Head of caudate nucleus (tissue), 42 donors: ENCODE results near the gene BCAR3.
"Not testable (repeated sequence)": the region's sequence is repeated elsewhere in the genome, so short reads cannot be mapped to it uniquely, and the experiment has no call there.

Source experiments
- DNase-seq, 42 donors: peaks; one replicate each; pipeline versions ENCODE4 v3.0.0 to v3.0.0-alpha.2; 2020 to 2021; ENCODE audit warnings: mixed read lengths in 7 of 42
- intact Hi-C: fragments of 100-400 bp; cut with DNase I; formaldehyde crosslinking; loops from one replicate; pipeline ENCODE4 v1.15.0; 2022

The BCAR3 gene

DNA sequence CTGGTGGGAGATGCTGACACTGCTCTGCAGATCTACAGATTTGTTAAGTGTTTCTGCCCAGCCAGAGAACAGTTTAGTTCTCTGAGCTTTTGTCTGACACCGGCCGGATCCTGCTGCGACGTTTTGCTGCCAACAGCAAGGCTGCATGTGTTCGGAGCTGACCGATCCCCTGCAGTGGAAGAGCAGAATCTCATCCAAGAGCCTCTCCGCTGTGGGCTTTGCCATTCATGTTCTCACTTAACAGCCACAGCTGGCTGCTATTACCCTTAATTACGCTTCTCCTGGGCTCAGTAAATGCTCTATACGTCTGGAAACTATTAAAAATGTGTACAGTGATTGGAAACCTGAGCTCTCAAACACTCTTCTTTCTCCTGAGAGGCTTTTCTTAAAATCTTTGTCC, 105.3 kb downstream of the BCAR3 start:
- intact Hi-C loops: no loop called here
- peak in 16 of 42 donors; percentile 32 to 81 (median 52) for DNase-seq

DNA sequence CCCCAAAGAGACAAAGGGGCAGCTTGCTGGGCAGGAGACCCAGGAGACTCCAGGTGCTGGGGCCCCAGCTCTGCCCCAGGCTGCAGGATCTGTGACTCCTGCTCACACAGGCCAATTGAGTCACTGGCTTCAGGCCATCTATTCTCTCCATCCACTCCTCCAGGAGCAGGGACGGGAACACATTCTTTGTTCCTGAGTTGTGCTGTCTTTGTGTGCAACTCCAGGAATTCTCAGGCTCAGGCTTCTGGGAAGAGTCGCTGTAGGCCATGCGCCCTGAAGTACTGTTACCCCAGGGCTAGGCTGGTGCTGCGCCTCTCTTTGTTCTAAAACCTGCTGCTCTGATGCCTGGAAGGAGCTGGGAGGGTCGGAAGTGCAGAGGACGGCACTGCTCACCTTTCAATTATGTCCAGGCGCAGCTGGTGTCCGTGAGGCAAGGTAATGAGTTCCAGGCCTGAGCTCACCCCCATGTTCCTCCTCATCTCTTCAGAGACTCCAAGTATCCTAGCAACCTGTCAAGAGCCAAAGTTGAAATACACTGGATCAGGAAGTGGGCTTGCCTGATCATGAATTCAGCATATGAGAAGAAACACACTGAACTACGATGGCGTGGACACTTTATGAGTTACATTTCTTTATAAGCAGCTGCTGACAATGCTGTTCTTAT, 105.9 kb downstream of the BCAR3 start:
- intact Hi-C loops: no loop called here
- peak in 1 of 42 donors; percentile 29 for DNase-seq

DNA sequence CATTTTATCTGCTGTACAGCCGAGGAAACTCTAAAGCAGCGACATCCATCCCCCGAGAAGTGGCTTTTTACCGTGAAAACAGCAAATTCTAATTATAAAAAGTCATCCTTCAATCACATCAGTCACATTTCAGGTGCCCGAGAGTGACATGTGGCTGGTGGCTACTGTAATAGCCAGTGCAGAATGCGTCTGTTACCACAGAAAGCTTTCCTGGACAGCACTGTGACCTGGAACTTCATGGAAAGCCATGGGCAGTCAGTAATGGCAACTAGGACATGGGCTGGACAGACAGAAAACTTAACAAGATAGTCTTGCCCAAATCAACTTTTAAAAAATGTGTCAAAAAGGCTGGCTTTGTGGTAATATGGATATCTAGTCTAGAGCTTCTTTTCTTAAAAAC, 106.6 kb downstream of the BCAR3 start:
- no peak for DNase-seq
- intact Hi-C loops: no loop called here

DNA sequence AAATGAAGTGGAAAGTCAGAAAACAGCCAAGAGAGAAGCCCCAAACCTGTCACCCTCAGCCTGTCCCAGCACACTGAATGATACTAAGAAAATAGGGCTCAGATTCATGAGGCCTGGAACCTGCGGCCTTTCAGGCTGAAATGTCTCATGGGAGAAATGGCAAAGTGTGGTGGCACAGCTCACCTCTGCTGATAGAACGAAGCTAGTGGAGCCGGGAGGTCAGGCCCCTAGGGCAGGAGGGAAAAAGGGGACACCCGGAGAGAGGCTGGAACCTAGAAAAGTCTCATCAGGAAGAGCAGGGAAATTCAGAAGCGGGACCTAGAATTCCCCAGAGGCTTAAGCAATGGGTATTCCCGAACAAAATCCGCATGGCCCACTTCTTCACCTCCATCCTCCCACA, 107.1 kb downstream of the BCAR3 start:
- DNase-seq: no peak
- intact Hi-C loops: no loop called here

DNA sequence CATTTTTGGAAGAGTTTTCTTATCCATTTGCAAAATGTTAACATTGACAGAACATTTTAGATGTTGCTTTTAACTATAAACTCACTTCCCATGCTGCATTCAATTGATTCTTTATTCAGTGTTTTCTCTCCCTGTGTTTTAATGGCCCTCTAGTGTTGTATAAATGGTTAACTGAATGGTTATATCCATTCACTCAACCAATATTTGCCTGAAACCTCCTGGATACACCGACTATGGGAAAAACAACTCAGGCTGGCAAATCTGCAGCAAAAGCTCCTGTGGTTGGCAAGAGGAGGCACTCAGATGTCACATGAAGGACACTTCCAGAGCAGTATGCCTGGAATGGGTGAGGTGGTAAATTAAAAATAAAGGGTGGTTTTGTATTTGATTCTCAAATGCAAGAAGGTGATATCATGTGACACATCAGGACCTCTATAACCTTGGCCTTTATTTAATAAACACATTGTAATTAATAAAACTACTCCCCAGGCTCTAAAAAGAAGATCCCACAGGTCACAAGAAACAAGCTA, 107.6 kb downstream of the BCAR3 start:
- DNase-seq: no peak
- intact Hi-C loops: no loop called here

DNA sequence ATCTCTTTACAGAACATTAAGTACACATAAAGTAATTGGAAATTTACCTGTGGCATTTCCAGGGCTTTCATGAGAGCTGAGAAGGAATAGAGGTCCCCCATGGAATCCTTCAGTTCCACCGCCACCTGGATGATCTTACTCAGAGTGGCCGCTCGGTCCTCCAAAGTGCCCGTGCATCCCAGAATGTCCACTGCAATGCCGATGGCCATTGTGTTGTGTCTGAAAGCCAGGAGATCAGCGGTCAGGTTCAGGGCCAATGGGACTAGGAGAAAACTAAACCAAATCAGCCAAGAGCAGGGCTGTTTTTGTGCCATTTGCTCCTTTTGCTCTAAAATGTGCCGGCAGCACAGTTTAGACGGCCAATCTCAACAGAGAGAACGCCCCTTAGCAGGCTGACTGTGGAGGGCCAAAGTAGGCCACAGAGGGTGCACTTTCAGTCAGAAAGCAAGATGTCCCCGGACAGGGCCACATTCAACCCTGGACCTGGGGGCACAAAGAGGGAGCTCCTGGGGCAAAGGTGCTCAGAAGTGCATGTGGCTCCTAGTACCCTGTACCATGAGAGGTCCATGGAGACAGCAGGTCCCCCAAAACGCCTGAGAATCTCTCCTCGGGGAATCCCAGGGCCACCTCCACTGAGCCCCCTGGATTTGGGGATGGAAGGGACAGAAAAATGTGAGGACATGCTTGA, 109.9 kb downstream of the BCAR3 start:
- intact Hi-C loops: no loop called here
- DNase-seq: peak in 1 of 42 donors; percentile 15

DNA sequence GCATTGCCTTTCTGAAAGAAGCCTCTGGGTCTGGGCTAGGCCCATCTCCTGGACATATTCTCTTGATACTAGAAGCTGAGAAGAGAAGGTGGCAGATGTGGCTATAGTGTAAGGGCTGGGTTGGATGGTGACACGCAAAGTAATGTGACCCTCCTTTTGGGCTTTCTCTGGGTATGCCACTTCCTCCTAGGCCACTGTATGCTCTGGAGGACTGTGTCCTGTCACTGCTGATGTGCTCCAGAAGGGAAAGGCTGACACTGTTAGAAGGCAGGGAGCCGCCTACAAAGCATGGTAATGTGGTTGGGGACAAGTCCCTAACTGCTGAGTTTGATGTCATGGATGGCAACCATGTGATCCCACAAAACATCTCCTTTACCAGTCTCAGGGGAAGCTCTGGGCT, 112.1 kb downstream of the BCAR3 start:
- peak in 1 of 42 donors; percentile 11 for DNase-seq
- intact Hi-C loops: no loop called here

DNA sequence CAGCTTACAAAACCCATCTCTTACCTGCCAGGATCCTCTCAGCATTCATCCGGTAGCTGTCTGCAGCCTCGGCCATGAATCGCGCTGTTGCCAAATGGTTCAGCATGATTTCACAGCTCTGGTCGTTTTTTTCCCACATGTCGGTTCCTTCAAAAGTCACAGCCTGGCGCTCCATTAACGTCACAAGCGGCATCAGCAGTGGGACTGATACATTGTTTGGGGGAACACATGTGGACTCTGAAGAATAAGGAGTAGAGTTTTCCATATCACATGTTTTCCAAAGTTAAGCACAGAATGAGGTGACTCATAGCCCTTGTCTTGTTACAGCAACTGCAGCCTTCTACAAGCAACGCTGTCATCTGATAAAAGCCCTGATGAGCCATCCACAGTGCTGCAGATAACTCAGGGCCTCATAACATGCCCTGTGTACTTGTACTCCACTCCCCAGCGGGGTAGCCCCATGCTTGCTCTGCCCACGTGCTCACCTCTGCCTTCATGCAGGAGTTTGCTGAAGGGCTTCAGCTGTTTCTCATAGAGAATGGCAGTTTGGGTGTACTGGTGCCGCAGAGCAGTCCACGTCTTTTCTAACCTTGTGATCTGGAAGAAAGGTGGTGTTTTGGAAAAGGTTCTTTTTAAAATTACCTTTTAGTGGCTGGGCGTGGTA, 114.2 kb downstream of the BCAR3 start:
- peak in 21 of 42 donors; percentile 32 to 76 (median 52) for DNase-seq
- intact Hi-C loops: no loop called here

DNA sequence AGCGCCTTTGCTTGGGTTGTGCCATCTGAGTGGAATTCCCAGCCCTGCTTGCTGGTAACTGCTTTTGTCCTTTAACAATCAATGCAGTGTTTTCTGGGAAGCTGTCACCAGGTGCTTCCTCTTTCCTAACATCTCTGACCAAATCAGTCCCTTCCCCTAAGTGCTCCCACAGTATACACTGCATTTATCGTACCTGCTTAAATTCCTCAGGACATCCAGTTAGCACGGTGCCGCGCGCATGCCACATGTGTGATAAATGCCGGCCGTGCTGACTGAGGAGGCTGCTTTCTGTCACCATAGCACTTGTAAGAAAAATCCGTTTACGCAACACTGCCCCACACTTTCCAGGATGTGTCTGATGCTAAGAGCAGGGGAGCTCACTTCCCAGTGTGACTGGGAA, 115.4 kb downstream of the BCAR3 start:
- intact Hi-C loops: no loop called here
- no peak for DNase-seq

DNA sequence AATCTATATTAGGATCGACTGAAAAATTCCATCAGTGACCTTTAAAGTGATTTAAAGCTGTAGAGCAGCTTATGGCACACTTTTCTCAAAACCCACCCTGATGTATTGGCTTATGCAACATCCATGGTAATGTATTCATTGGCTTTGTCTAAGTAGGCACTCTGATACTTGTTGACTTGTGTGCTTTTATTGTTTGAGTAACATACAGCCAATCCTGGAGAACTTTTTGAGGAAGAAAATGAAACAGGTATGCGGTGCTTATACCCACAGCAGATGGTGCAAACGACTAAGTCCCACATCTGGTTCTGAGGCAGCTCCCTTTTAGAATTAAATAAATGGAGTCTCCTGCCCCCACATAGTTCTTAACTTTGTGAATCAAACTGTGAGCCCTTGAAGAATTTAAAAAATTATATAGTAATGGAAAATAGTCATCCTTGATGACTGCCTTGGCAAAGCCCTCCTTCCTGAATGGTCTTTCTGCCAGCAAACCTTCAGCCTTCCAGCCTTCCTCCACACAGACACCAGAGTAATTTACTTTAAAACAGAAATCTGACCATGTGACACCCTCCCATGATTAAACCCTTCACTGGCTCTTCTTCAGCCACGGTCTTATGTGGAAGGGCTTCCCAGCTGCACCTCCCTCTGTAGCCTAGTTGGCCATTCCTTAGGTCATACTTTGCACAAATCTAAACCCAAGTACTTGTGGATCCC, 116.0 kb downstream of the BCAR3 start:
- DNase-seq: no peak
- intact Hi-C loops: no loop called here

DNA sequence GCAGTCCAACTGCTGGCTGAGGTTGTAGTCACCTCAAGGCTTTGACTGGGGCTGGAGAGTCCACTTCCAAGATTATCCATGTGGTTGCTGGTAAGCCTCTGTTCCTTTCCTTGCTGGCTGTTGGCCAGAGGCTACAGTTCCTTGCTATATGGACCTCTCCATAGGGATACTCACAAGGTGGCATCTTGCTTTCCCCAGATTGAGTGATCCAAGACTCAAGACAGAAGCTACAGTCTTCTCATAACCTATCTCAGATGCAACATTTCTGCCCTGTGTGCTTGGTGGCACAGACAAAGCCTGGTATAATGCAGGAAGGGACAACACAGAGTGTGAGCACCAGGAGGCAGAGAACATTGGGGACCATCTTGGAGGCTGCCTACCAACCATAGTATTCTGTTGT, 121.9 kb downstream of the BCAR3 start:
- DNase-seq: no peak
- intact Hi-C loops: loop anchor here (10.0 kb wide), 1 partner anchor 115 kb away; the partner anchor contains the start of gene FNBP1L

DNA sequence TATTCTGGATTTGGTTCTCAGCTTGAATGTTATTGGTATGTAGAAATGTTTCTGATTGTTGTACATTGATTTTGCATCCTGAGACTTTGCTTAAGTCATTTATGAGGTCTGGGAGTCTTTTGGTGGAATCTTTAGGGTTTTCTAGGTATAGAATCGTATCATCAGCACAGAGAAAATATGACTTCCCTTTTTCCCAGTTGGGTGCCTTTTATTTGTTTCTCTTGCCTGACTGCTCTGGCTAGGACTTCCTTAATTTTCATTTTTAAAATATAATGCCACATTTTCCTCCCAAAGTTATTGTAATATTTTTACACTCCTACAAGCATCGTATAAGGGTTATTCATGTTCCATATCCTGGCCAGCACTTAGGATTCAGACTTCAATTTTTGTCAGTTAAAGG, 122.6 kb downstream of the BCAR3 start:
- intact Hi-C loops: loop anchor here (10.0 kb wide), 1 partner anchor 114 kb away; the partner anchor contains the start of gene FNBP1L
- DNase-seq: no peak

DNA sequence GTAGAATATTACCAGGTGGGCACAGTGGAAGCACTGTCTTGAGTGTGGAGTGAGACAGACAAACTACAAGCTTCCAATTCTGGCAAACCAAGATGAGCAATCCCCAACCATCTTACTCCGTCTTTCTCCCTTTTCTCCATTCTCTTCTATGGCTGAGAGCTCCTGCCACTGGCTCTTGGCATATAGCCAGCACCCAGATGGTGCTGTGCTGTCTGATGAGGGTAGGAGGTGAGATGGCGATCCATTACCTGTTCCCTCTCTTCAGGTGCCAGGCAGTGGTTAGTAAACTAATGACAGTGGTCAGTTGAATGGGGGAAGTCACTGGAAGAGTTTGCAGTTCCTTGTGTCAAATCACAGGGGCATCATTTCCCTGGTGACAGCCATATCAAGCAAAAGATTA, 125.3 kb downstream of the BCAR3 start:
- DNase-seq: no peak
- intact Hi-C loops: loop anchor here (10.0 kb wide), 1 partner anchor 111 kb away; the partner anchor contains the start of gene FNBP1L

DNA sequence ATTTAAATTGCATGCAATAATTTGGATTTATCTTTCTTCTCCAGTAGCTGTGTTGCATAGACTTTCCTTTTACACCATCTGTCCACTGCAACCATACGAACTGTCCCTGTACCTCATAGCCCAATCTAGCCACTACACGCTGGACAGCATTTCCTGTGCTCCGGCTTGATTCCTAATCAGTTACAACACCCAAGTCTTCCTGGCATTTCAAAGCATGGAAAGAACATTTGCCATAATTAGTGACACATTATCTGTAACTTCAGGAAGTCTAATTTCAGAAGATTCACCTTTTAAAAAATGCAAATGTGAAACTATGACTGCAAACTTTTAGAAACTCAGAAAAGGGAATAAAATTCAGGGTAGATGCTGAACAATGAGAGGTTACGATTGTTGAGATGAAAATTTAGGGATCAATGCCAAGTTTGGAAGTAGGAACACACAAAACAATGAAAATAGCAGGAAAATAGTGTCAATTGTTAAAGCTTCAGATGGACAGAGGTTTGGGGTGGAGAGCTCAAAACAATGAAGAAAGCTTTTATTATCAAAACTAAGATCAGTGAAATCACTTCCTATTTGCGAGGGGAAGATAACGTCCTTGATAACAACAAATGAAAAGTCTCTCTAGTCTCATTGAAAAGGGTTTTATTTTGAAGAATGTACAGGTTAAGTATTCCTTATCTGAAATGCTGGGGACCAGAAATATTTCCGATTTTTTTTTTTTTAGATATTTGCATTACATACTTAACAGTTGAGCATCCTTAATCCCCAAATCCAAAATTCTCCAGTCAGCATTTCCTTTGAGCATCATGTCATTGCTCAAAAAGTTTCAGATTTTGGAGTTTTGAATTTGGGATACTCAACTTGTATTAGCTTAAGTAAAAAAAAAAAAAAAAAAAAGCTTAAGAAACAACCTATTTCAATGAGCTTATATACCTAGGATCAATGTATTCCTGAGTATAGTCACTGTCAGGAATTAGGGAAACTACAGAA, 126.5 kb downstream of the BCAR3 start:
- DNase-seq: no peak
- intact Hi-C loops: loop anchor here (10.0 kb wide), 1 partner anchor 110 kb away; the partner anchor contains the start of gene FNBP1L

DNA sequence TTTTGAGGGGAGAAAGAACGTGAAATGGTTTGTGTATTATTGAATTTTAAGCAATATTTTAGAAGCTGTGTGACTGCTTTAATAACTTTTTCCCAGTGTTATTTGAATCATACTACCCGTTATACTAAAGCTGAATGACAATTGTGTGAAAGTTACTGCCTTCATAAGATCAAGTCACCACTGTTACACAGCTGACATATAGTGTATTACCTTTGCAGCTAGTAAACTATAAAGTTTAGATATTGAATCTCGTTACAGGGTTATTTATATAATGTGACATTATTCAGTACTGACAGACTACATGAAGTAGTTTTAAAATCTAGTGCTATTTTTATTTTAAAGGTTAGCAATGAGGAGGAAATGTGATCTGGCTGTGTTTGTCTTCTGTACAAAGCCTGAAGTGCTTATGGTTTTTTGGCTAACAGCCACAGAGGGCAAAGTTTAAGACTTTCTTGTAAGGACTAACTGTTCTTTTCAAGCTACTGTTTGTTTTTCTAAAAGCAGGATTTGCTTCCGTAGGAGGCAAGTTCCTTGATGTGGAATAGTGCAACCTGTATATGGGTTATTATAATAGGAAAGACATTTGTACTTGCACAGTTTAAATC, 127.6 kb downstream of the BCAR3 start:
- DNase-seq: not testable (repeated sequence)
- intact Hi-C loops: loop anchor here (10.0 kb wide), 1 partner anchor 109 kb away; the partner anchor contains the start of gene FNBP1L

DNA sequence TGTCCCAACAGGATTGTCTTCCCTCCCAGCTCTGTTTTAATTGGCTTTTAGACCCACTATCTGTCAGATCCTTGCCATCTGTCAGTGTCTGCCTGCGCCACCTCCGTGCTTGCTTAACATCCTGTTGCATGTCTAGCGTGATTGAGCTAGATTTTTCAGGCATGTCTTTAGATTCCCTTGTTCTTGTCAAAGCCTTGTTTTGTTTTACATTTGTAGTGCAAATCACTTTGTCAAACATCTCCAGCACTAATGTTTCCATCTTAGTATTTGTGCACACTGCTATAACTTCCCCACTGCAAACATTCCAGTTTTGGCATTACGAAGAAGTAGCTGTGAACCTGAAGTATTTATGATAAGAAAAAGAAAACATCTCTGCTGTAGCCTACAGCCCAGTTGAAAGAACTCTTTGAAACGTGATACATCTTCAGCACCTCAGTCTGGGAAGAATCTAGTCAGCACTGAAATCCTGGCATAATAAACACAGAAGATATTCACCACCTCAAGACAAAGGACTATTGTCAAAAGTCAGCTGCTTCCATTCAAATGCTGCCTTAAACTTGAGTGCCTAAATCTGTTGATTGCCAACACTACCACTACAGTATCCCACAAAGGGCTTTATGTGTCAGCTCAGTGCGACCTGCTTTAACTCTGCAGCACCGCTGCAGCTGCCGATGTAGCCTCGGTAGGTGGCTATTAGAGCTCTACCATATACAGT, 128.7 kb downstream of the BCAR3 start:
- DNase-seq: peak in 38 of 42 donors; percentile 27 to 93 (median 65)
- intact Hi-C loops: loop anchor here (10.0 kb wide), 1 partner anchor 108 kb away; the partner anchor contains the start of gene FNBP1L

DNA sequence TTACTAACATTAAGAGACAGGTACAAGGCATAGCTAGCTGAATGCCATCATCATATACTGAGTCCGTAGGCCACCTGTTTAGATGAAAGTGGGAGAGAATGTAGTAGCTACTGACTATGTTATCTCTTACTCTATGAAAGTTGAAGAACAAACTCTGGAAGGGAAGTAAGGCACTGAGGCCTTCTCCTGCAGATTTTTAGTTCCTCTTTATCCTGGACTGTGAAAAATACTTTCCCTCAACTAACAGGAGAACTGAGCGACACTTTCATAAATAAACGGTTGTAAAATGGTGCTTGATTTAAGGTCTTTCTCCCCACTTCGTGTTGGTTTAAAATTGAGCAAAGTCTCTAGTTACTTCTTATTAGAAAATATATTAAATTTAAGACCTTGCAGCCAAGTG, 131.8 kb downstream of the BCAR3 start:
- no peak for DNase-seq
- intact Hi-C loops: loop anchor here (10.0 kb wide), 1 partner anchor 105 kb away; the partner anchor contains the start of gene FNBP1L
